ENCODE results near the gene CYTH1. TPM values are rescaled to one million over a fixed set of nuclear protein-coding genes. Genes with fewer than 3 reads are reported as not detected.

Gene CYTH1
- total RNA-seq, 6 experiments from 2014 or later, result 7.7 to 15.3 (median 10.9) TPM

- TF ChIP-seq, protein P1, sequence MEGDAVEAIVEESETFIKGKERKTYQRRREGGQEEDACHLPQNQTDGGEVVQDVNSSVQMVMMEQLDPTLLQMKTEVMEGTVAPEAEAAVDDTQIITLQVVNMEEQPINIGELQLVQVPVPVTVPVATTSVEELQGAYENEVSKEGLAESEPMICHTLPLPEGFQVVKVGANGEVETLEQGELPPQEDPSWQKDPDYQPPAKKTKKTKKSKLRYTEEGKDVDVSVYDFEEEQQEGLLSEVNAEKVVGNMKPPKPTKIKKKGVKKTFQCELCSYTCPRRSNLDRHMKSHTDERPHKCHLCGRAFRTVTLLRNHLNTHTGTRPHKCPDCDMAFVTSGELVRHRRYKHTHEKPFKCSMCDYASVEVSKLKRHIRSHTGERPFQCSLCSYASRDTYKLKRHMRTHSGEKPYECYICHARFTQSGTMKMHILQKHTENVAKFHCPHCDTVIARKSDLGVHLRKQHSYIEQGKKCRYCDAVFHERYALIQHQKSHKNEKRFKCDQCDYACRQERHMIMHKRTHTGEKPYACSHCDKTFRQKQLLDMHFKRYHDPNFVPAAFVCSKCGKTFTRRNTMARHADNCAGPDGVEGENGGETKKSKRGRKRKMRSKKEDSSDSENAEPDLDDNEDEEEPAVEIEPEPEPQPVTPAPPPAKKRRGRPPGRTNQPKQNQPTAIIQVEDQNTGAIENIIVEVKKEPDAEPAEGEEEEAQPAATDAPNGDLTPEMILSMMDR (IDR thresholded peaks at IDR 0.05), result no peak
- Mint-ChIP-seq H3K27me3 (ENCODE audit: insufficient read depth) (peaks cover 47% of the 10 kb centered on the region), H3K9me3 (no peaks in the 10 kb centered on the region), H3K27ac (no peak overlapping the region), H3K4me3 (no peak overlapping the region), H3K4me1 (ENCODE audit: low read depth) (no peaks in the 10 kb centered on the region), H3K36me3 (ENCODE audit: low read depth) (no peaks in the 10 kb centered on the region)
- DNase-seq, result no peak
Measured at GRCh38 chr17:78650093-78650715, 131.9 kb downstream of the CYTH1 start.

GRCh38 chr17:78648293-78648692, 133.8 kb downstream of the CYTH1 start:
- Mint-ChIP-seq H3K36me3 (ENCODE audit: low read depth) (no peaks in the 10 kb centered on the region), H3K4me3 (no peak overlapping the region), H3K27me3 (ENCODE audit: insufficient read depth) (peaks cover 50% of the 10 kb centered on the region), H3K9me3 (no peaks in the 10 kb centered on the region), H3K4me1 (ENCODE audit: low read depth) (no peaks in the 10 kb centered on the region), H3K27ac (no peak overlapping the region)
- no peak for DNase-seq
- TF ChIP-seq, protein P1 (IDR thresholded peaks at IDR 0.05), result no peak

DNA sequence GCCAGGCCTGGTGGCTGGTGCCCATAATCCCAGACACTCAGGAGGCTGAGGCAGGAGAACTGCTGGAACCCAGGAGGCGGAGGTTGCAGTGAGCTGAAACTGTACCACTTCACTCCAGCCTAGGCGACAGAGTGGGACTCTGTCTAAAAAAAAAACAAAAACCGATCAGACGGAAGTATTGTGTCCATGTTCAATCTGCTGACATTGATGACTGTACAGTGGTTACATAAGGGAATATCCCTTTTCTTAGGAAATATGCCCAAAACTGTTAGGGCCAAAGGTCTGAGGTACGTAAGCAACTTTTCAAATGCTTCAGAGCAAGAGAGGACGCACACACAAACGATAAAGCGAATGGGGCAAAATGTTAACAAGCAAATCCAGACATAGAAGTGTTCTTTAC, 135.0 kb downstream of the CYTH1 start:
- peaks cover 53% of the 10 kb centered on the region for H3K27me3 Mint-ChIP-seq (ENCODE audit: insufficient read depth)
- H3K9me3 Mint-ChIP-seq, result no peaks in the 10 kb centered on the region
- no peak for DNase-seq
- TF ChIP-seq, protein P1 (IDR thresholded peaks at IDR 0.05), result no peak
- no peaks in the 10 kb centered on the region for H3K36me3 Mint-ChIP-seq (ENCODE audit: low read depth)
- no peak overlapping the region for H3K27ac Mint-ChIP-seq
- no peak overlapping the region for H3K4me3 Mint-ChIP-seq
- H3K4me1 Mint-ChIP-seq (ENCODE audit: low read depth), result no peaks in the 10 kb centered on the region

GRCh38 chr17:78645421-78646295, 136.4 kb downstream of the CYTH1 start:
- no peak for DNase-seq
- H3K27me3 Mint-ChIP-seq (ENCODE audit: insufficient read depth), result peaks cover 51% of the 10 kb centered on the region
- TF ChIP-seq, protein P1 (IDR thresholded peaks at IDR 0.05), result no peak
- no peak overlapping the region for H3K27ac Mint-ChIP-seq
- H3K36me3 Mint-ChIP-seq (ENCODE audit: low read depth), result no peaks in the 10 kb centered on the region
- H3K9me3 Mint-ChIP-seq, result no peaks in the 10 kb centered on the region
- H3K4me3 Mint-ChIP-seq, result no peak overlapping the region
- no peaks in the 10 kb centered on the region for H3K4me1 Mint-ChIP-seq (ENCODE audit: low read depth)

DNA sequence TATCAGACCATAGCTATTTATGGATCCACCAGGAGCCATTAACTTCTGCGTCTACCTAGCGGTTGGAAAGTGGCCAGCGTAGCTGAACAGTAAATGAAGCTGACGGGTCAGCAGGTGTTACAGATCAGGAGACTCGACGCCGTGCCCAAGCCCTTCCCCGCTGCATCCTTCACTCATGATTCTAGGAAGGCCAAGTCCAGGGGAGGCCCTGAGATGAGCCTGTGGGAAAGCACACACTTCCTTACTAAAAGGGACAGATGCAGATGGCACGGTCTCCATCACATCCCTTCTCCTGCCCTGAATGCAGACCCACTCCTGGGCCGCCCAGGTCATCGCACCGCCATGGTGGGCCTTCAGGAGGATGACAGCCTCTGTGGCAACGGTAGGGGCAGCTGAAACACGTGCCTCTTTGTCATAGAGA, 137.1 kb downstream of the CYTH1 start:
- TF ChIP-seq, protein P1 (IDR thresholded peaks at IDR 0.05), result no peak
- no peak overlapping the region for H3K4me3 Mint-ChIP-seq
- no peaks in the 10 kb centered on the region for H3K4me1 Mint-ChIP-seq (ENCODE audit: low read depth)
- no peak for DNase-seq
- H3K27me3 Mint-ChIP-seq (ENCODE audit: insufficient read depth), result peaks cover 46% of the 10 kb centered on the region
- H3K27ac Mint-ChIP-seq, result no peak overlapping the region
- H3K9me3 Mint-ChIP-seq, result no peaks in the 10 kb centered on the region
- no peaks in the 10 kb centered on the region for H3K36me3 Mint-ChIP-seq (ENCODE audit: low read depth)
